ENCODE results near the gene NCKIPSD.

GRCh38 chr3:48664929-48665328, 20.8 kb downstream of the NCKIPSD start:
- TF ChIP-seq CTCF (IDR thresholded peaks at IDR 0.05) (no peak), POLR2A (IDR thresholded peaks at IDR 0.05) (no peak)
